Posterior vena cava (tissue), 2 donors: Measurements from ENCODE around the gene PARVB. TPM values are rescaled to one million over a fixed set of nuclear protein-coding genes. Genes with fewer than 3 reads are reported as not detected.
A peak's percentile ranks its signal among the peaks of the same experiment; 100 is the strongest.
"Not testable (repeated sequence)": the region's sequence is repeated elsewhere in the genome, so short reads cannot be mapped to it uniquely, and the experiment has no call there.

Experiments used
- DNase-seq: peaks from one replicate; pipeline ENCODE4 v3.0.0-alpha.2; 2020; ENCODE audit warnings: low spot score
- intact Hi-C, 2 donors: fragments of 100-400 bp; cut with DNase I; formaldehyde crosslinking; loops; one replicate each; pipeline versions ENCODE4 v1.14.1 to v1.14.2; 2022 to 2023
- total RNA-seq, 2 donors: library from RNA; stranded (reverse); fragmentation: NEBNext Ultra II Directional; extraction: Animal tissue kit (Norgen Biotek cat#: 25700); gene quantifications; one replicate each; pipeline ENCODE4 v1.2.1, GENCODE V29; 2021
- donor health status: DM: yes; HTN: yes; CAD: no.
- donor health status: DM: yes; HTN: yes; CAD: no.

The PARVB gene
- total RNA-seq, 2 donors from 2014 or later: 49.6 to 51.1 TPM

GRCh38 chr22:44096736-44097135 lies 72.6 kb downstream of the PARVB start:
- DNase-seq: peak; percentile 71
- intact Hi-C loops: no loop called here

DNA sequence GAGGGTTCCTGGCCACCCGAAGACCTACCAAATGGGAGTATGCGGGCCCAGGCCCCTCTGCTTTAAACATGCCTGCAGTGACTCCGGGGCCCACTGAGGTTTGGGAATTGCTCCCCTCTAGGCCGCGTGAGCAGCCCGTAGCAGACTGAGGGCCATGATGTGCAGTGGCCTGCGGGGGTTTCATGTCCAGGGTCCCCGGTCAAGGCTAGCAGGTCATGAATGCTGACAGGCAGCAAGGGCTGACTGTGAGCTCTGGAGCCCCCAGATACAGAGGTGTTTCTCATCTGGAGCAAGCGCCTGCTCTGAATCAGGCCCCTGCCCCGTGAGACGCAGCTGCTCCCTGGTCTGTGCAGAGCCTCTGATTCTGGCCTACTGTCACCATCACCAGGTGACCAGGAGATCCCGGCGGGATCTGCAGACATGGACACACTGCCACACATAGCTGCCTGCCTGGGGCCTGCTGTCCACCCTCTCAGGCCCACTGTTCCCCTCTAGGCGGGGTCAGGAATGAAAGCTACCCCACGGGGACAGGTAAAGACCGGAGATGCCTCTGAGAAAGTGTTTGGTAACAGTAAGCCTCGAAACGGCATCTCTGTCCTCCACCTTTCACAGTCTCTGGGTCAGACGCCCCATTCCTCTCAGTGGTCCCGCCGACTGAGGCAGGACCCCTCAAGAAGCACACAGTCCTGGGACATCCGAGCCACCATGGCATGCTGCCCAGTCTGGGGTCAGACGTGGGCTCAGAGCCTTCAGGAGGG lies 73.3 kb downstream of the PARVB start:
- intact Hi-C loops: no loop called here

GRCh38 chr22:44098021-44098739 lies 74.1 kb downstream of the PARVB start:
- DNase-seq: peak; percentile 68
- intact Hi-C loops: no loop called here

More for the DNA sequence above, 73.3 kb downstream of the PARVB start:
- peak; percentile 76 for DNase-seq

- intact Hi-C loops: no loop called here
- peak; percentile 60 for DNase-seq
These were observed 74.9 kb downstream of the PARVB start for GRCh38 chr22:44098966-44099530.

GRCh38 chr22:44099696-44100095 lies 75.6 kb downstream of the PARVB start:
- peak; percentile 43 for DNase-seq
- intact Hi-C loops: no loop called here

GRCh38 chr22:44100411-44100810 lies 76.3 kb downstream of the PARVB start:
- peak; percentile 65 for DNase-seq
- intact Hi-C loops: no loop called here

GRCh38 chr22:44102121-44102520 lies 78.0 kb downstream of the PARVB start:
- DNase-seq: peak; percentile 9
- intact Hi-C loops: no loop called here

DNA sequence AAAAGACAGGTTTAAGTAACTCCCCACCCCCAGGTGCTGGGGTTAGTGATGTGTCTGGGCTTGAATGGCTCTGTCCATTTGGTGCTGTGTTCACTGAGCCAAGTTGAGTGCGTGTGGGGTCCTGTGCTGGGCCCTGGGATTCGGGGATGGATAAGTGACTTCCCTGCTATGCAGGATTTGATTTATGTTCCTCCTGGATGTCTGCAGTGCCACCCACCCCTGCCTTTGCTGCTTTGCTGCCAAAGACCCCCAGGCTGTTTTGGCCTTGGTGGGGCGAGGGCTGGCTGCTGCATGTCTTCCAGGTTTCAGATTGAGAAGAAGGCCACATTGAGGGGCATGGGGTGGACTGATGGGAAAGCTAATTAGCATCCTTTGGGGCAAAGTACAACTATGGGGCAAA lies 78.8 kb downstream of the PARVB start:
- DNase-seq: peak; percentile 35
- intact Hi-C loops: no loop called here

DNA sequence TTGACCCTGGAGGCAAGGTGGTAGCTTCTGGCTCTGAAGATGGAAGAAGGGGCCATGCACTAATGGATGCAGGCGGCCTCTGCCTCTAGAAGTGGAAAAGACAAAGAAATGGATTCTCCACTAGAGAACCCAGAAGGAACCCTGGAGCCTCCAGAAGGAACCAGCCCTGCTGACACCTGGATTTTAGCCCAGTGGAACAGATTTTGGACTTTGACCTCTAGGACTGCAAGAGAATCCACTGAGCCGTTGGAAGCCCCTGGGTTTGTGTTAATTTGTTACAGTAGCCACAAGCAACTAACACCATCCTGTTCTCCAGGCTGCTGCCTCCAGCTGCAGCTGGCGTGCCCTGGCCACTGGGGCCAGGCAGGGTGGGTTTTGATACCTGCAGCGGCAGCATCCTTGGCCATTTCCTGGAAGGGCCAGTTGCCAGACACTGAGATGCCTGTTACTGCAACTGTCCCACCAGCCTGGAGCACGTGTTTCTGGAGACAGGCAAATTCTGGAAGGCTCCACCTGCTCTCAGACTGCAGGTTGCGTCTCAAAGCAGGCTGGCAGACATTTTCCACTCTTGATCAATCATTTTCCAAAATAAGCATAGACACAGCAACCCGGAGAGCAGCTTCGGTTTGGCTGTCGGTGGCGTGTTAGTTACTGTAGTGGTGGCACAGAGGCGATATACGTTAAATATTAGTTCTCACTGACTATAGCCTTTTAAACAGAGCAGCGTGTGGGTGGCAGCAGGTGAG lies 79.8 kb downstream of the PARVB start:
- DNase-seq: peak; percentile 49
- intact Hi-C loops: no loop called here

- intact Hi-C loops: no loop called here
- DNase-seq: peak; percentile 43
These were observed 83.2 kb downstream of the PARVB start for GRCh38 chr22:44107340-44107739.

DNA sequence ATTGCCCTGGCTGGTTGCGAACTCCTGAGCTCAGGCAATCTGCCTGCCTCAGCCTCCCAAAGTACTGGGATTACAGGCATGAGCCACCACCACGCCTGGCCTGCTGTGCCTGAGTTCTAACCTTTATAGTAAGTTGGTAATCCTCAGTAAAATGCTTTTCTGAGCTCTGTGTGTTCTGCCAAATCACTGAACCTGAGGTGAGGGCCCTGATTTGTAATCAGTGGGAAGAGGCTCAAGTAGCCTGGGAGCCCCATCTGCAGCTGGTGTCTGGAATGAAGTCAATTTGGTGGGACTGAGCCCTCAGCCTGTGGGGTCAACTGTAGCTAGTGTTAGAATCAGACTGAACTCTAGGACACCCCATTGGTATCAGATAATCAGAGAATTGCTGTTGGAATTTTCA lies 84.0 kb downstream of the PARVB start:
- peak; percentile 20 for DNase-seq

DNA sequence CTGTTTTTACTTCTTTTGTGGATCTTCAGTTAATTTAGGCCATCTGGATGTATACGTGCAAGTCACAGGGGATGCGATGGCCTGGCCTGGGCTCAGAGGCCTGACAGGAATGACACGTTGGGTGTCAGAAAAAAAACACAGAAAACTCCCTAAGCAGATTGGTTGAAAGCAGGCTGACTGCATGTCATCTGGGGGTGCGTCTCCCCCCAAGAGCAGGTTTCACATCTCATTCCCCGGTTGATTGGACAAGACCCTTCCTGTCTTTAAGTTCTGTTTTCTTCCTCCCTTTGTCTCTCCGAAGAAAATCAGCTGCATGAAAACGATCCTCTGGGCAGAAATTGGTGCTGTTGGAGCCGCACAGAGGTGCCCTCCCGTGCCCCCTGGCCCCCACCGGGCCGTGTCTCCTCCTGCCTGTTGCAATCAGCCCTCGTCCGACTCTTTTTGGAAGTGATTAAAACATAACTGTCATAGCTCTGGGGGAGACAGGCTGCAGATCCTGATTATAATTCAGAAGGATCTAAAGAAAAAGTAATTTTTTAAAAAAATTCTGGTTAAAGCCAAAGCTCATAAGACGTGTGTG lies 84.8 kb downstream of the PARVB start:
- peak; percentile 42 for DNase-seq
- intact Hi-C loops: no loop called here

More for the DNA sequence above, 84.0 kb downstream of the PARVB start:
- intact Hi-C loops: no loop called here

GRCh38 chr22:44109416-44109815 lies 85.3 kb downstream of the PARVB start:
- intact Hi-C loops: no loop called here
- DNase-seq: peak; percentile 20

DNA sequence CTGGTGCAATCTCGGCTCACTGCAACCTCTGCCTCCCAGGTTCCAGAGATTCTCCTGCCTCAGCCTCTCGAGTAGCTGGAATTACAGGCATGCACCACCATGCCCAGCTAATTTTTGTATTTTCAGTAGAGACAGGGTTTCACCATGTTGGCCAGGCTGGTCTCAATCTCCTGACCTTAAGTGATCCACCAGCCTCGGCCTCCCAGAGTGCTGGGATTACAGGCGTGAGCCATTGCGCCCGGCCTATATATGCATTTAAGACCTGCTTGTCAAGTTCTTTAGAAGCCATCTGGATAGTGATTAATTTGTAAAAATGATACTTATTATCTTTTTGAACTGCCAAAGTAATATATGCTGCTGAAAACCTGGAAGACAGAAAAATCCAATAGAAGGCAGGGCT lies 86.6 kb downstream of the PARVB start:
- intact Hi-C loops: not testable (repeated sequence)
- peak; percentile 17 for DNase-seq

DNA sequence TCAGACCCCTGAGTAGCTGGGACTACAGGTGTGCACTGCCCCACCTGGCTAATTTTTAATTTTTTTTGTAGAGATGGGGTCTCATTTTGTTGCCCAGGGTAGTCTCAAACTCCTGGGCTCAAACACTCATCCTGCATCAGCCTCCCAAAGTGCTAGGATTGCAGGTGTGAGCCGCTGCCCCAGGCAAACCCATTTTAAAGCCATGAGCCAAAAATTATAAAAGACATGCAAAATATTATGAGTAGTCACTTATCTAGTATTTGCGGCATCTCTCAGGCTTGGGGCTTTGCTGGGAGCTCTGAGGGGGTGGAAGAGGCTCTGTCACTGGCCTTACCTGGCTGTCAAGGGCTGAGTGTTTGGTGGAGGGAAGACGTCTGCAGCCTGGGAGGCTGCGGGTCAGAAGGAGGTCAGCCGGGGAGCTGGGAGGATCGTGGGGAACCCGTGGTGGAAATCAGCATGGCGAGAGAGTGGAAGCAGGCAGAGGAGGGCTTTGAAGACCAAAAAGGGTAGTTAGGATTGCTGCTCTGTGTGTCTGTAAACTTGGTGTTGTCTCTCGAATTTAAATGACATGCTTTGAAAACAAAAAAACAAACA lies 87.6 kb downstream of the PARVB start:
- intact Hi-C loops: no loop called here
- peak; percentile 16 for DNase-seq

GRCh38 chr22:44112191-44112590 lies 88.1 kb downstream of the PARVB start:
- peak; percentile 72 for DNase-seq
- intact Hi-C loops: no loop called here

DNA sequence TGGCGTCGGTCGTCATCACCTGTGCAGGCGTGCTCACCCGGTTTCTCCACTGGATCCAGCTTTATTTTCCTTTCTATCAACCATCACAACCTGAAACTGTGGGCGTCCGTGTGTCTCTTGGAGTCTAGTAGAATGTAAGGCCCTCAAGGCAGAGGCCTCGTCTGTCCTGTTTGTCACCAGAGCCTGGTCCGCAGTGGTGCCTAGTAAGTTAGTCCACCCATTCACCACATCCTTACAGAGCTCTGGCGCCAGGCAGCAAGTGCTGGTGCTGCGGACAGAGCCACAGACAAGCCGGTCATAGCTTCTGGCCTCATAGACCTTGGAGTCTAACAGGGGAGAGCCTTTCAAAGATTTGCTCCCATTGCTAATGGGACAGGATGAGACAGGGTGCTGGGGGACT lies 92.2 kb downstream of the PARVB start:
- intact Hi-C loops: no loop called here
- DNase-seq: peak; percentile 45

DNA sequence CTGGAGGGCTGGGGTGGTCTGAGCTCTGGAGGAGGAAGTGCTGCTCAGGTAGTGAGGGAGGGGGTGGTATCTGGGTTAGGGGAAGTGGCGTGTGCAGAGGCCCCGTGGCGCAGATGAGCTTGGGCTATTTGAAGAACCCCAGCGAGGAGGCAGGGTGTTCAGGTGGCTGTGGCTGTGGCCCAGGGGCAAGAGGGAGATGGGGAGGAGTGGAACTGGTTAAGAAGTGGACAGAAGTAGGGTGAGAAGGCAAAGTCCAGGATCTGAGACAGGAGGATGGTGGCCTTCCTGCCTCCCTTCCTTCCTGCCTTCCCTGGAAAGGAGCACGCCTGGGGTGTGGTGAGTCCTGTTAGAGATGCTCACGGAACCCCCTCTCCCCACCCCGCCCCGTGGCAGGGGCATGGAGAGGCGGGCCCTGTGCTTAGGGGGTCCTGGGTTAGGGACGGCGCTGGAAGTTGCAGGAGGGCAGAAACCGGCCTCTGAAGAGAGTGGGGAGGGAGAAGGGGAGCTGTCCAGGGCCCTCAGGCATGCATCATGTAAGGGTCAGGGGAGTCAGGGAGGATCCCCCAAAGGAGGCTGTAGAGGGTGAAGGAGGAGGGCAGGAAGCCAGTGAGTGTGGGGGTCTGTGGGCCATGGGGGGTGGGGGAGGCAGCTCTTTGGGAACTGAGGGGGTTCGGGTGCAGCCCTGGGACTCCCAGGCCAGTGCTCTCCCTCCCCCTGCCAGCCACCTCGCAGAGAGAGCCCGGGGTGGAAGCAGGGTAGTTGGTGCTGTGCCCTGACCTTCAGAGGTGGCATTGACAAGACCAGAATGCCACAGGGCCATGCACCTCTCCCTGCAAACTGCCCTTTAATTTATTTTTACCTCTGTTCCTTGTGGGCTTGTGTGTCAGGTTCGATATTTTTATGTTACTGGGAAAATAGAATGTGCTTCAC lies 92.9 kb downstream of the PARVB start:
- intact Hi-C loops: no loop called here
- peak; percentile 62 for DNase-seq
